Testis (tissue), 3 donors: ENCODE results near the gene IL20RA. TPM values are rescaled to one million over a fixed set of nuclear protein-coding genes. Genes with fewer than 3 reads are reported as not detected.
"Not testable (repeated sequence)": the region's sequence is repeated elsewhere in the genome, so short reads cannot be mapped to it uniquely, and the experiment has no call there.

Source experiments
- DNase-seq: peaks from one replicate; pipeline ENCODE4 v3.0.0-alpha.2; 2019
- H3K27ac ChIP-seq, 2 donors: fragments of 200-600 bp; sonication (generic); one replicate each; pipeline ENCODE4 v1.5.1; 2019
- H3K27me3 ChIP-seq: fragments of 200-600 bp; sonication (generic); one replicate; pipeline ENCODE4 v1.5.1; 2019
- H3K36me3 ChIP-seq: fragments of 200-600 bp; sonication (generic); one replicate; pipeline ENCODE4 v1.5.1; 2017; ENCODE audit warnings: low read depth; ENCODE audit errors: missing control alignments
- H3K4me1 ChIP-seq: fragments of 200-600 bp; sonication (generic); one replicate; pipeline ENCODE4 v1.5.1; 2019
- H3K4me3 ChIP-seq, 2 donors: fragments of 200-600 bp; sonication (generic); one replicate each; pipeline ENCODE4 v1.5.1; 2017 to 2019
- H3K9me3 ChIP-seq: fragments of 200-600 bp; sonication (generic); one replicate; pipeline ENCODE4 v1.5.1; 2017
- CTCF ChIP-seq, 3 experiments: fragments of 450-650 bp in 2 of 3; fragments of 200-600 bp in 1 of 3; sonication (generic) in 1 of 3; IDR thresholded peaks; one replicate each; pipeline ENCODE4 v1.5.1; 2016 to 2019; ENCODE audit warnings: antibody characterized with exemption in 3 of 3, mild to moderate bottlenecking in 2 of 3, moderate library complexity in 1 of 3
- POLR2A ChIP-seq: fragments of 450-650 bp; IDR thresholded peaks from one replicate; pipeline ENCODE4 v1.6.1; 2017; ENCODE audit warnings: antibody characterized with exemption, mild to moderate bottlenecking, moderate library complexity
- WGBS, 2 donors: methylation state at CpG; one replicate each; pipeline ENCODE4 v1.1.5; 2018; 5-methylcytosine and 5-hydroxymethylcytosine counted together
- intact Hi-C: fragments of 100-400 bp; cut with DNase I; formaldehyde crosslinking; loops from one replicate; pipeline ENCODE4 v1.15.1; 2023; ENCODE audit warnings: low total_unique reads
- polyA plus RNA-seq: library from polyadenylated mRNA; stranded (reverse); fragments of 350-450 nt; fragmentation: Illumina TruSeq; extraction: RNeasy Lipid Tissue Mini Kit (QIAGEN cat#74804); gene quantifications from one replicate; pipeline ENCODE4 v1.2.3, GENCODE V29; 2014; ENCODE audit warnings: low read depth, low replicate concordance; ENCODE audit not compliant: insufficient read depth
- total RNA-seq, 2 donors: library from RNA; depleted of rRNA; stranded (reverse); fragments of >200 nt; gene quantifications; one replicate each; pipeline ENCODE4 v1.2.3, GENCODE V29; 2016

Gene IL20RA
- total and polyA plus RNA-seq, 3 donors from 2014 or later: 8.4 to 16.6 (median 16.1) TPM

- WGBS, 2 donors: 76 to 88% methylated on average over 4 of the region's 4 CpGs
- TF ChIP-seq POLR2A: no peak
- TF ChIP-seq CTCF (IDR thresholded peaks at IDR 0.05): no peak
- H3K27me3 ChIP-seq: no peaks in the 10 kb centered on the region
- no peaks in the 10 kb centered on the region for H3K36me3 ChIP-seq
- H3K27ac ChIP-seq: no peak overlapping the region
- H3K9me3 ChIP-seq: no peaks in the 10 kb centered on the region
- intact Hi-C loops: no loop called here
- no peak overlapping the region for H3K4me3 ChIP-seq
- H3K4me1 ChIP-seq: no peaks in the 10 kb centered on the region
- DNase-seq: no peak
Measured at GRCh38 chr6:136982928-136983327, 61.8 kb downstream of the IL20RA start.

- Histone ChIP-seq H3K9me3 (no peaks in the 10 kb centered on the region), H3K4me3 (no peak overlapping the region), H3K27me3 (no peaks in the 10 kb centered on the region), H3K36me3 (no peaks in the 10 kb centered on the region), H3K27ac (no peak overlapping the region), H3K4me1 (no peaks in the 10 kb centered on the region)
- no peak for TF ChIP-seq CTCF (IDR thresholded peaks at IDR 0.05)
- no peak for TF ChIP-seq POLR2A
- no peak for DNase-seq
- 68 to 74% methylated on average over 5 of the region's 5 CpGs for WGBS, 2 donors
- intact Hi-C loops: no loop called here
Measured at GRCh38 chr6:136980070-136980469, 64.7 kb downstream of the IL20RA start.

GRCh38 chr6:136979206-136979605 lies 65.6 kb downstream of the IL20RA start:
- H3K27me3 ChIP-seq: no peaks in the 10 kb centered on the region
- no peak for TF ChIP-seq POLR2A
- TF ChIP-seq CTCF (IDR thresholded peaks at IDR 0.05): no peak
- no peak overlapping the region for H3K4me3 ChIP-seq
- H3K9me3 ChIP-seq: no peaks in the 10 kb centered on the region
- no peaks in the 10 kb centered on the region for H3K4me1 ChIP-seq
- no peak for DNase-seq
- WGBS, 2 donors: 86 to 92% methylated on average over 5 of the region's 5 CpGs
- H3K36me3 ChIP-seq: no peaks in the 10 kb centered on the region
- H3K27ac ChIP-seq: no peak overlapping the region
- intact Hi-C loops: no loop called here

- Histone ChIP-seq H3K9me3 (no peaks in the 10 kb centered on the region), H3K4me3 (no peak overlapping the region), H3K27me3 (no peaks in the 10 kb centered on the region), H3K4me1 (no peaks in the 10 kb centered on the region), H3K36me3 (no peaks in the 10 kb centered on the region), H3K27ac (no peak overlapping the region)
- TF ChIP-seq POLR2A (no peak), CTCF (IDR thresholded peaks at IDR 0.05) (no peak)
- 65 to 66% methylated on average over 5 of the region's 5 CpGs for WGBS, 2 donors
- intact Hi-C loops: no loop called here
- DNase-seq: no peak
Measured at GRCh38 chr6:136977075-136977474, 67.7 kb downstream of the IL20RA start.

- H3K4me1 ChIP-seq: no peaks in the 10 kb centered on the region
- no peak for DNase-seq
- H3K4me3 ChIP-seq: no peak overlapping the region
- no peaks in the 10 kb centered on the region for H3K36me3 ChIP-seq
- H3K9me3 ChIP-seq: no peaks in the 10 kb centered on the region
- intact Hi-C loops: no loop called here
- H3K27me3 ChIP-seq: no peaks in the 10 kb centered on the region
- H3K27ac ChIP-seq: no peak overlapping the region
- WGBS, 2 donors: 88 to 89% methylated on average over 3 of the region's 3 CpGs
- TF ChIP-seq CTCF (IDR thresholded peaks at IDR 0.05): no peak
- TF ChIP-seq POLR2A: no peak
Measured at GRCh38 chr6:136975089-136975715, 69.6 kb downstream of the IL20RA start.

GRCh38 chr6:136973781-136974180 lies 71.0 kb downstream of the IL20RA start:
- intact Hi-C loops, DNase-seq, H3K27ac ChIP-seq, H3K9me3 ChIP-seq, H3K27me3 ChIP-seq, H3K36me3 ChIP-seq, H3K4me3 ChIP-seq, H3K4me1 ChIP-seq: not testable (repeated sequence)
- WGBS, 2 donors: 92 to 96% methylated on average over 6 to 8 of the region's 8 CpGs
